GM12878 (cell line): Measurements from ENCODE around the gene DNAJC18. TPM values are rescaled to one million over a fixed set of nuclear protein-coding genes. Genes with fewer than 3 reads are reported as not detected.
A peak's percentile ranks its signal among the peaks of the same experiment; 100 is the strongest.

ENCODE experiments used
- ATAC-seq: fragments of 200-7000 bp; cut with Tn5 transposase; 3 replicates; pipeline ENCODE4 v1.9.1; 2020; ENCODE audit warnings: mild to moderate bottlenecking, moderate library complexity
- BruUV-seq: library from RNA; stranded (reverse); fragments of 400-500 nt; replicated peaks from 2 replicates; lab custom pipeline; 2021; lab: Mats Ljungman, UMichigan
- CTCF ChIA-PET: fragments of 300-600 bp; sonication (Branson Sonifier 250); formaldehyde crosslinking; extraction: SDS; loops from one replicate; lab custom pipeline; 2021; ENCODE audit warnings: inconsistent platforms; lab: Yijun Ruan, JAX
- POLR2A ChIA-PET: fragments of 350-600 bp; formaldehyde crosslinking; extraction: SDS; loops from one replicate; lab custom pipeline; 2021; ENCODE audit warnings: inconsistent platforms; lab: Charles Lee
- RAD21 ChIA-PET: fragments of 300-600 bp; sonication (Branson Sonifier 250); formaldehyde crosslinking; loops from one replicate; lab custom pipeline; 2023; ENCODE audit warnings: antibody characterized with exemption; ENCODE audit not compliant: unreplicated experiment; lab: Charles Lee
- SMC1A ChIA-PET: fragments of 300-600 bp; sonication (Branson Sonifier 250); formaldehyde crosslinking; loops from one replicate; lab custom pipeline; 2023; ENCODE audit not compliant: unreplicated experiment, uncharacterized antibody; lab: Charles Lee
- DNase-seq: peaks from one replicate; pipeline ENCODE4 v3.0.0-alpha.2; 2011; ENCODE audit warnings: low read depth, low spot score
- FAIRE-seq: peaks from 3 replicates; lab custom pipeline; 2011; peaks lifted over from hg19 to GRCh38; lab: Jason Lieb, UNC
- H2AFZ ChIP-seq: 2 replicates; pipeline ENCODE4 v1.6.0; 2011; ENCODE audit warnings: low read depth, low read length, control low read depth; ENCODE audit not compliant: control insufficient read depth
- H3K27ac ChIP-seq: 2 replicates; pipeline ENCODE4 v1.5.1; 2011; ENCODE audit warnings: control low read depth; ENCODE audit not compliant: control insufficient read depth, insufficient read depth
- H3K27me3 ChIP-seq, 2 experiments: replicated peaks in 1 of 2; 2 replicates each; pipeline versions ENCODE4 v1.6.0 to v1.6.1; 2011; ENCODE audit warnings: low read length in 1 of 2; ENCODE audit not compliant: control insufficient read depth in 2 of 2, insufficient read depth in 2 of 2
- H3K36me3 ChIP-seq, 2 experiments: 2 replicates each; pipeline ENCODE4 v1.5.1; 2011; ENCODE audit warnings: low read length in 1 of 2; ENCODE audit not compliant: control insufficient read depth in 2 of 2, insufficient read depth in 2 of 2
- H3K4me1 ChIP-seq: 2 replicates; pipeline ENCODE4 v1.6.1; 2011; ENCODE audit warnings: mild to moderate bottlenecking, low read length, moderate library complexity, mixed read lengths; ENCODE audit not compliant: control insufficient read depth, insufficient read depth
- H3K4me2 ChIP-seq: 2 replicates; pipeline ENCODE4 v1.6.0; 2011; ENCODE audit warnings: control low read depth; ENCODE audit not compliant: control insufficient read depth, insufficient read depth
- H3K4me3 ChIP-seq: fragments of 200-600 bp; sonication (generic); 2 replicates; pipeline ENCODE4 v1.5.1; 2016
- H3K79me2 ChIP-seq: 2 replicates; pipeline ENCODE4 v1.6.0; 2011; ENCODE audit warnings: low read length; ENCODE audit not compliant: control insufficient read depth, insufficient read depth
- H3K9ac ChIP-seq: 2 replicates; pipeline ENCODE4 v1.8.0; 2011; ENCODE audit warnings: low read length, control low read depth, mixed read lengths; ENCODE audit not compliant: control insufficient read depth, insufficient read depth
- H3K9me3 ChIP-seq: replicated peaks from 3 replicates; pipeline ENCODE4 v1.5.1; 2011; ENCODE audit warnings: mild to moderate bottlenecking, low read length; ENCODE audit not compliant: control insufficient read depth, insufficient read depth
- H4K20me1 ChIP-seq: 2 replicates; pipeline ENCODE4 v1.6.0; 2011; ENCODE audit not compliant: control insufficient read depth, insufficient read depth
- CTCF ChIP-seq, 3 experiments: IDR thresholded peaks in 2 of 3; conservative IDR thresholded peaks in 1 of 3; 2 replicates each; pipeline ENCODE4 v1.5.1; 2011; ENCODE audit warnings: low read depth in 3 of 3, low read length in 3 of 3, mild to moderate bottlenecking in 3 of 3, control low read depth in 2 of 3, moderate library complexity in 2 of 3, inconsistent platforms in 1 of 3, mixed read lengths in 1 of 3; ENCODE audit not compliant: control insufficient read depth in 2 of 3, insufficient read depth in 1 of 3; ENCODE audit errors: extremely low read depth in 1 of 3
- ETV6 ChIP-seq, 2 experiments: fragments of 450-650 bp in 1 of 2; IDR thresholded peaks in 1 of 2; conservative IDR thresholded peaks in 1 of 2; 2 replicates each; pipeline ENCODE4 v1.6.1; 2014; ENCODE audit warnings: antibody characterized with exemption in 1 of 2, borderline replicate concordance in 1 of 2, low read depth in 1 of 2, mild to moderate bottlenecking in 1 of 2, moderate library complexity in 1 of 2
- IKZF2 ChIP-seq, 2 experiments: fragments of 450-650 bp; IDR thresholded peaks; 2 replicates each; pipeline ENCODE4 v1.6.1; 2017; ENCODE audit warnings: mild to moderate bottlenecking in 2 of 2, moderate library complexity in 2 of 2
- POLR2AphosphoS2 ChIP-seq: IDR thresholded peaks from 2 replicates; pipeline ENCODE4 v1.6.1; 2011; ENCODE audit warnings: low read depth, mild to moderate bottlenecking, low read length, improper control_type of control experiment, moderate library complexity
- SMAD5 ChIP-seq: IDR thresholded peaks from 2 replicates; pipeline ENCODE4 v1.6.1; 2016; ENCODE audit warnings: antibody characterized with exemption, low read depth
- YY1 ChIP-seq: IDR thresholded peaks from 2 replicates; pipeline ENCODE4 v1.6.1; 2011; ENCODE audit warnings: low read depth, mild to moderate bottlenecking, low read length
- WGBS: methylation state at CpG from one replicate; pipeline ENCODE4 v1.1.6; 2016; ENCODE audit warnings: low lambda C conversion rate; ENCODE audit not compliant: insufficient replicate concordance, insufficient coverage; ENCODE audit errors: missing lambda C conversion rate; 5-methylcytosine and 5-hydroxymethylcytosine counted together
- in situ Hi-C: fragments of 300-500 bp; cut with MboI; formaldehyde crosslinking; loops from 9 replicates; pipeline ENCODE4 v1.14.3; 2018; ENCODE audit warnings: mixed read lengths
- intact Hi-C: fragments of 100-400 bp; cut with micrococcal nuclease; formaldehyde crosslinking; loops from one replicate; pipeline ENCODE4 v1.14.2; 2022; ENCODE audit not compliant: unreplicated experiment
- polyA plus RNA-seq, 11 experiments: library from polyadenylated mRNA; depleted of rRNA in 4 of 11; unstranded in 6 of 11; stranded (reverse) in 5 of 11; fragments of >200 nt; fragmentation: Nextera tagmentation in 4 of 11; fragmentation: Illumina TruSeq in 1 of 11; extraction: Ambion mirVana in 4 of 11; extraction: Trizol in 1 of 11; gene quantifications; 1 replicate in 1 of 11; 2 replicates in 10 of 11; pipeline versions ENCODE4 v1.2.1 to v1.2.3, GENCODE V29; 2011 to 2016; ENCODE audit warnings: inconsistent platforms in 2 of 11, missing spikeins in 2 of 11, low read depth in 1 of 11
- total RNA-seq, 4 experiments: library from RNA; depleted of rRNA in 3 of 4; stranded (reverse); fragments of >200 nt in 3 of 4; fragmentation: Illumina TruSeq in 1 of 4; extraction: Trizol in 1 of 4; gene quantifications; 2 replicates each; pipeline versions ENCODE4 v1.2.1 to v1.2.3, GENCODE V29; 2013 to 2021

Gene DNAJC18
- total and polyA plus RNA-seq, 10 of the 15 experiments (the other 5 are each of a cell fraction or from before 2014, with no cell fraction given) = 6.4 to 26.7 (median 17.7) TPM

GRCh38 chr5:139395844-139396640, 43.3 kb downstream of the DNAJC18 start (continued):
- peak in 2 of 3 experiments; percentile 18 to 20; a peak in 1 of 6 replicates for TF ChIP-seq CTCF (IDR thresholded peaks at IDR 0.05 in 2 of 3, conservative IDR thresholded peaks at IDR 0.05 in 1 of 3; ENCODE audit: control insufficient read depth in 2 of 3, extremely low read depth in 1 of 3, insufficient read depth in 1 of 3, low read depth in 3 of 3, low read length in 3 of 3)
- TF ChIP-seq SMAD5 = no peak
- peak in 1 of 2 experiments; percentile 11; a peak in 2 of 4 replicates for TF ChIP-seq IKZF2 (IDR thresholded peaks at IDR 0.05)
- no peak for TF ChIP-seq YY1

GRCh38 chr5:139394654-139395566, 44.4 kb downstream of the DNAJC18 start, which contains the start of gene PROB1:
PROB1 (minus strand) TSS chr5:139395104; CDS start chr5:139395081, 23 bp downstream.
- Histone ChIP-seq H3K27ac (peak within 1 kb of the TSS; percentile 90), H3K9me3 (no peaks in the 10 kb centered on the region), H3K27me3 (no peaks in the 10 kb centered on the region), H2AFZ (peak within 1 kb of the TSS; percentile 68), H3K4me2 (peak within 1 kb of the TSS; percentile 73), H3K4me3 (peak within 1 kb of the TSS; percentile 87), H4K20me1 (no peaks in the 10 kb centered on the region), H3K79me2 (peaks cover 60% of the 10 kb centered on the region), H3K36me3 (peaks cover 0 to 7% of the 10 kb centered on the region in 2 experiments; a peak in 1 of 4 replicates), H3K9ac (peak within 1 kb of the TSS; percentile 97), H3K4me1 (peaks cover 54% of the 10 kb centered on the region)
- SMC1A ChIA-PET = interaction anchor here (1.1 to 3.9 kb wide), 6 partner anchors 20 to 119 kb away, joined by 3 to 15 read pairs (median 5); no protein-coding TSS in a partner anchor
- CTCF ChIA-PET = interaction anchor here (0.8 to 1.9 kb wide), 8 partner anchors 9 to 237 kb away, joined by 3 to 10 read pairs (median 3); partner anchors contain the start of gene SPATA24
- DNase-seq (no peak), ATAC-seq (no peak), FAIRE-seq (no peak)
- POLR2A ChIA-PET = interaction anchor here (1.0 to 1.4 kb wide), 4 partner anchors 11 to 119 kb away, joined by 3 to 5 read pairs (median 4); no protein-coding TSS in a partner anchor
- in situ Hi-C loops (no loop called here), intact Hi-C loops (loop anchor here (5.0 kb wide), 3 partner anchors 103 to 143 kb away; partner anchors contain the start of gene MATR3)
- TF ChIP-seq POLR2AphosphoS2 (0 out of 2 replicates have a peak, but pooled peaks have one; percentile 11), ETV6 (conservative IDR thresholded peaks at IDR 0.05 in 1 of 2, IDR thresholded peaks at IDR 0.05 in 1 of 2; ENCODE audit: borderline replicate concordance in 1 of 2, low read depth in 1 of 2) (no peak)
- no TSS peak for BruUV-seq
- 89% methylated on average over 60 of the region's 76 CpGs for WGBS
- RAD21 ChIA-PET = interaction anchor here (0.6 to 2.2 kb wide), 8 partner anchors 19 to 144 kb away, joined by 3 to 14 read pairs (median 4); no protein-coding TSS in a partner anchor
